ENCODE data around the gene ADCY9. TPM values are rescaled to one million over a fixed set of nuclear protein-coding genes. Genes with fewer than 3 reads are reported as not detected.
"Not testable (repeated sequence)": the region's sequence is repeated elsewhere in the genome, so short reads cannot be mapped to it uniquely, and the experiment has no call there.

Gene ADCY9
- total RNA-seq, 4 donors from 2014 or later = 19.0 to 32.7 (median 29.6) TPM

- H3K27ac ChIP-seq = peak overlapping the region in 2 of 4 donors; percentile 52 to 58
- no peak for DNase-seq (ENCODE audit: low spot score in 2 of 2)
- H3K4me1 ChIP-seq = peaks cover 0 to 20% (median 14%) of the 10 kb centered on the region in 4 donors
- H3K9me3 ChIP-seq = no peaks in the 10 kb centered on the region
- 47 to 55% methylated on average over 10 of the region's 10 CpGs for WGBS, 2 donors
- no peak overlapping the region for H3K4me3 ChIP-seq
- TF ChIP-seq POLR2A (IDR thresholded peaks at IDR 0.05) (no peak), EP300 (IDR thresholded peaks at IDR 0.05) (no peak), CTCF (IDR thresholded peaks at IDR 0.05) (no peak)
- H3K36me3 ChIP-seq = peaks cover 0 to 9% (median 0%) of the 10 kb centered on the region in 3 donors
- H3K27me3 ChIP-seq = no peaks in the 10 kb centered on the region
Observed at GRCh38 chr16:4081047-4081446, 35.2 kb downstream of the ADCY9 start.

- H3K36me3 ChIP-seq = peaks cover 0 to 9% (median 0%) of the 10 kb centered on the region in 3 donors
- H3K4me1 ChIP-seq = peaks cover 0 to 13% (median 12%) of the 10 kb centered on the region in 4 donors
- TF ChIP-seq POLR2A (IDR thresholded peaks at IDR 0.05) (no peak), CTCF (IDR thresholded peaks at IDR 0.05) (no peak), EP300 (IDR thresholded peaks at IDR 0.05) (no peak)
- WGBS, 2 donors = 70 to 73% methylated on average over 6 of the region's 6 CpGs
- H3K4me3 ChIP-seq = no peak overlapping the region
- no peaks in the 10 kb centered on the region for H3K27me3 ChIP-seq
- no peak overlapping the region for H3K27ac ChIP-seq
- no peaks in the 10 kb centered on the region for H3K9me3 ChIP-seq
- no peak for DNase-seq (ENCODE audit: low spot score in 2 of 2)
Observed at GRCh38 chr16:4077174-4077649, 39.0 kb downstream of the ADCY9 start.

GRCh38 chr16:4075534-4075933 lies 40.7 kb downstream of the ADCY9 start:
- Histone ChIP-seq H3K9me3 (no peaks in the 10 kb centered on the region), H3K4me1 (peaks cover 0 to 3% (median 0%) of the 10 kb centered on the region in 4 donors), H3K36me3 (peaks cover 0 to 9% (median 0%) of the 10 kb centered on the region in 3 donors), H3K27ac (no peak overlapping the region), H3K4me3 (no peak overlapping the region), H3K27me3 (no peaks in the 10 kb centered on the region)
- DNase-seq (ENCODE audit: low spot score in 2 of 2) = no peak
- TF ChIP-seq POLR2A (IDR thresholded peaks at IDR 0.05) (no peak), EP300 (IDR thresholded peaks at IDR 0.05) (no peak), CTCF (IDR thresholded peaks at IDR 0.05) (no peak)
- WGBS, 2 donors = 94% methylated on average over 7 of the region's 7 CpGs

GRCh38 chr16:4073150-4073549 lies 43.1 kb downstream of the ADCY9 start:
- not testable (repeated sequence) for H3K4me3 ChIP-seq; H3K27me3 ChIP-seq; H3K4me1 ChIP-seq; H3K27ac ChIP-seq; H3K9me3 ChIP-seq; H3K36me3 ChIP-seq; DNase-seq (ENCODE audit: low spot score in 2 of 2)
- WGBS, 2 donors = 88 to 91% methylated on average over 9 of the region's 9 CpGs

GRCh38 chr16:4071686-4072561 lies 44.3 kb downstream of the ADCY9 start:
- WGBS, 2 donors = 69 to 78% methylated on average over 22 of the region's 22 CpGs
- DNase-seq (ENCODE audit: low spot score in 2 of 2) = no peak
- Histone ChIP-seq H3K27me3 (no peaks in the 10 kb centered on the region), H3K4me1 (peaks cover 0 to 14% (median 2%) of the 10 kb centered on the region in 4 donors), H3K9me3 (no peaks in the 10 kb centered on the region), H3K36me3 (peaks cover 0 to 6% (median 0%) of the 10 kb centered on the region in 3 donors), H3K4me3 (no peak overlapping the region), H3K27ac (no peak overlapping the region)
- no peak for TF ChIP-seq EP300 (IDR thresholded peaks at IDR 0.05)
- TF ChIP-seq POLR2A (IDR thresholded peaks at IDR 0.05) = no peak
- TF ChIP-seq CTCF (IDR thresholded peaks at IDR 0.05) = no peak

All from tibial nerve (tissue), 4 donors.